HG02943 (cell line): Measurements from ENCODE around the gene MEN1.

Experiments
- ATAC-seq: cut with Tn5 transposase; IDR thresholded peaks from one replicate; pipeline ENCODE4 v1.9.1; 2021; ENCODE audit warnings: mild to moderate bottlenecking, low read depth, moderate library complexity; ENCODE audit not compliant: unreplicated experiment

Gene MEN1

DNA sequence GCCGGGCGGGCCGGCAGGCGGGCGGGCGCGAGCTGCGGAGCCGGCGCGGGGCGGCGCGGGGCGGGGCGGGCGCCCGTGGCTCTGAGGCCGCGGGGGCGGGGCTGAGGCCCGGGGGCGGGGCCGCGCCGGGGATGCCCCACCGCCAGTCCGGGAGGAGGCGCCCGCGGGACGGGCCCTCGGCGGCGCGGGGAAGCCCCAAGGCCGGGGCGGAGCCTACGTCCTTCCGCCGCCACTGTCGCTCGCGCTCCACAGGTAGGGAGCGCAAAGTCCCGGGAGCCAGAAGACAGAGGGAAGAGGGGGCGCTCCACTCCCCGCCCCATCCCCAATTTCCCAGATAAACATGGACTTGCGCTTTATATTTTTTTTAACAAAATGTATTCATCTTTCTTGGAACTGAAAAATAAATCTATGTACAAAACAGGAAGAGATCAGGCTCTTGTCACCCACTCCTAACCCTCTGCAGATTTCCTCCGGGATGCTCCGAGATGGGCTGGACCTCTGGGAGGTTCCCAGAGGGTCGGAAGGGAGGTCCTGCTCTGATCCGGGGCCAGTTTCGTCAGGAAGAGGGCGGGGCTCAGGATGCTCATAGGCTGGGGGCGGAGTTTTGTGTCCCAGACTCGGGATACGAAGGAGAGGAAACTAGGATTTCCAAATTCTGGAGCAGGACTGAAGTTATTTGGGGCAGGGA lies 7.0 kb downstream of the MEN1 start, which contains the start of gene MAP4K2:
TSS of gene MAP4K2 (minus strand) at position 57 of the 688 bp plus-strand sequence. CDS start 65 bp downstream, outside the sequence.
- ATAC-seq, result no peak

GRCh38 chr11:64802370-64803157 lies 7.8 kb downstream of the MEN1 start:
- ATAC-seq, result no peak

DNA sequence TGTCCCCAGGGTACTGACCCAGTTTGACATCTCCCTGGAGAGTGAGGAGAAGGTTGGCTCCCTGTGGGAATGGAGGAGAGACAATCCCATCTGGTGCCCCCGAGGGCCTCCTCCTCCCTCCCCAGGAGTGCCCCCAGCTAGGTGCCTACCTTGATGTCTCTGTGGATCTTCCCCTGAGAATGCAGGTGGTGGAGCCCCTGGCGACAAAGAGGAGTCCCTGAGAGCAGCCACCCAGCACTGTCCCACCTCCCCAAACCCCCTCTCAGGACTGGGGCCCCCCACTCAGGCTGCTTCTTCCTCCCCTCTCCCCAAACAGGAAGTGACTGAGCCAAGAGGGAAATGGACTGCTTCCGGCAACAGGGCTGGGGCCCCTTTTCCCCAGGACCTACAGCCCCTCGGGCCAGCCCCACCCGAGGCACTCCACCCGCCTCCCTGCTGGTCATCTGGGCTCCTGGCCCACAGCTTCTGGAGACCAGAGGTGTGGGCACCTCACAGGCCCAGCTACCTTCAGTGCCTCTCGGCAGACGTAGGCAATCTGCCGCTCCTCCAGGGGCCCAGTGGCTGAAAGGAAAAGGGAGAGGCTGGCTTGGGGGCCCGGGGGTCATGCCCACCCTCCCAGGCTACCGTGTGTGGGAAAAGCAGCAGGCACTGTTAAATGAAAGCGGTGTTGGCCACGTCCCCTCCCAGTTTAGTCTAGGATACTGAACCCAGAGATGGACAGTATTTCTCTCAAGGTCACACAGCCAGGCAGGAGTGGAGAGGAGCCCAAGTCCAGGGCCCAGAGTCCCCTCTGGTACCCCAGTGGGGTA lies 8.6 kb downstream of the MEN1 start:
- ATAC-seq, result no peak

DNA sequence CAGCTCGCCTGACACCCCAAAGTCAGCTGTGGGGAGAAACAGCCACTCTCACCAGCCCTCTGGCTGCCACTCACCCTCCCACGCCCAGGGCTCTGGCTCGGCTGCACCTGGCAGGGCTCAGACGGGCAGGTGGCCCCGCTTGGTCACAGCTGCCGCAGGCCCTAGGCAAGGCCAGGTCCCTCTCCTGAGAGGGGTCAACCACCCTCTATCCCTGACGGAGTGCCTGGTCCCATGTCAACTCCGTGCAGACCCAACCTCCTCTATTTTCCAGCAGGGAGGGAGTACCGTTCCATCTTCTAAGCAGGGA lies 9.2 kb downstream of the MEN1 start:
- ATAC-seq, result no peak

- ATAC-seq, result no peak
These were observed 9.8 kb downstream of the MEN1 start for GRCh38 chr11:64800303-64801157.

- ATAC-seq, result no peak
These were observed 10.6 kb downstream of the MEN1 start for GRCh38 chr11:64799623-64800302.

DNA sequence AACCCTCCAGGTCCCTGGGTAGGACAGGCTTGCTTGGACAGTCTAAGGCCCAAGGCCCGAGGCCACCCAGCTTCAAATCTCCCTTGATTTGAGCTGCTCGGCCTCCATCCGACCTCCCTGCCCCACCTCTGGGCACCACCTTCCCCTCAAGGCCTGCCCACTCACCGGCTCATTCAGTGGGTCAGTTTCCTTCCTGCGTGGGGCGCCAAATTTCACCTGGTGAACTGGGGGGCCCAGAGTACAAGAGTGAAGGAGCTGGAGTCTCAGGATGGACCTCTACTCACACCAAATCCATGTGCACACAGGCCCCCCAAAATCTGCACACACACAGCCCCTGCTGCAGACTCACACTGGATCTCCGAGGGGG lies 11.1 kb downstream of the MEN1 start:
- ATAC-seq, result no peak

DNA sequence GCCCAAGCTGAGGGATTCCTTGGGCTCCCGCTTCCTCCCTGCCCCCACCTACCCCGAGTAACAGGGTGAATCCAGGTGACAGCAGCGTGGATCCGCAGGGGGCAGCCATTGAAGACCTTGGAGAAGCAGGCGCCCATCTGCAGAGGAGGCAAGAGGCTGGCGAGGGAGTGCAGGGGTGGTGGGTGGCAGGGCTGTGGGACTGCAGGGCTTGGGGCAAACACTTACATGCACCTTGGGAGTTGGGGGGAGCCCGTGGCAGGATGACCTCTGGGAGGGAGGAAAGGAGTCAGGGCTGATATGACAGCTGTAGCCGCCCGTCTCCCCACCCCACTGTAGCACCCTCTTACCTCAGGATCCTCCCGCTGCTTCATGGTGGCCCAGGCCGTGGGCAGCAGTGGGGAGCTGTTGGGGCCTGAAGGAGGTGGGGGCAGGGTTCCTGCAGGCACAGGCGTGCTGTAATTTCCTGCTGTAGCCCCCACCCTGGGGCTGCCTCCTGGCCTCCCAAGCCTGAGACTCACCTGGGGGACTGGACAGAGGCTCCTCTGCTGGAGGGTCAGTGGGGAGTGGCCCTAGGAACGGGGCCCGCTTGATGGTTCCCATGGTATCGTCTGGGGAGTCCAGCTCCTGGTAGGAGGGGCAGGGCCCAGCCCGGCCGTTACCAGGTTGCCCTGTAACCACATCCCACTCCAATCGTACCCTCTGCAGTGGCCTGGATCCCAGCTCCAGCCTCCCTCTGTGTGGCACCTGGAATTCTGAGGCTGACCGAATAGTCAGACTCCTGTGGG lies 13.4 kb downstream of the MEN1 start:
- no peak for ATAC-seq

DNA sequence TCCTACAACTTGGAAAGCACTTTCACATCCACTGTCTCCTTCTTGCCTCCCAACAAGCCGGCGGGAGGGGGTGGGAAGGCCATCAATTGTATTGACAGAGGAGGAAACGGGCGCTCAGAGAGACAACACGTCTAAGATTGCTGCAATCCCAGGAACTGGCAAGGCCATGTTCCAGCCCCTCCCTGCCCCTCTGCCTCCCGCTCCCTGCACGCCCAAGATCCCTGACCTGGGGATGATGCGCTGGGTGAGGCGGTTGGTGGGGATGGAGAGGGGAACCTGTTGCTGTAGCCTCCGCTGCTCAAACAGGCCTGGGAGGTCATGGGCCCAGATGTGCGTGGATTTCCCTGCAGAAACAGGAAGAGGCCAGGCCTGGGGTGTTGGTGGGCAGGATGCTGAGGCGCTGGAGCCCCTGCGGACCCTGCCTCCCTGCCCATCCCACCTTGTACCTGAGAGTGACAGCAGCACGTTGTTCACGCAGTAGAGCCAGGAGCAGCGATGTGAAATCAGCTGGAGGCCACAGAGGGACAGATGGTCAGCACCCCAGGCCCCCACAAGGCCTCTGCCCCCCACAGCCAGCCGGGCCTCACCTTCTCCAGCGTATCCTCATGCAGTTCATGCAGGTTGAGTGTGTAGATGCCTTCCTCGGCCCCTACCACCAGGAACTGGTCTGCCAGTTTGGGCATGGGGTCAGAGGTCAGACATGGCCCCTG lies 14.1 kb downstream of the MEN1 start:
- ATAC-seq, result no peak

DNA sequence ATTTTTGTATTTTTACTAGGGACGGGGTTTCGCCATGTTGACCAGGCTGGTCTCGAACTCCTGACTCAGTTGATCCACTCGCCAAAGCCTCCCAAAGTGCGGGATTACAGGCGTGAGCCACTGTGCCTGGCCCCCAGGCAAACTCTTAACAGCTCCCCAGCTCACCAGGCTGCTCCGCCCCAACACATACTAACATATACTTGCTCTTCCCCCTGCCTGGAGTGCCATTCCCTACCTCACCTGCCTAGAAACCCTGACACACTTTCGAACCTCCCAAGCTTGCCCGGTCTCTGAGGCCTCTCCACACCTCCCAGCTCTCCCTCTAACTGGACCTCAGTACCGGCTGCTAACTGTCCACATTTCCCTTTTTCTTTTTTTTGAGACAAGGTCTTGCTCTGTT lies 15.8 kb downstream of the MEN1 start:
- no peak for ATAC-seq

GRCh38 chr11:64793271-64794160 lies 16.8 kb downstream of the MEN1 start:
- ATAC-seq, result no peak

- ATAC-seq, result no peak
These were observed 17.9 kb downstream of the MEN1 start for GRCh38 chr11:64792482-64792881.

DNA sequence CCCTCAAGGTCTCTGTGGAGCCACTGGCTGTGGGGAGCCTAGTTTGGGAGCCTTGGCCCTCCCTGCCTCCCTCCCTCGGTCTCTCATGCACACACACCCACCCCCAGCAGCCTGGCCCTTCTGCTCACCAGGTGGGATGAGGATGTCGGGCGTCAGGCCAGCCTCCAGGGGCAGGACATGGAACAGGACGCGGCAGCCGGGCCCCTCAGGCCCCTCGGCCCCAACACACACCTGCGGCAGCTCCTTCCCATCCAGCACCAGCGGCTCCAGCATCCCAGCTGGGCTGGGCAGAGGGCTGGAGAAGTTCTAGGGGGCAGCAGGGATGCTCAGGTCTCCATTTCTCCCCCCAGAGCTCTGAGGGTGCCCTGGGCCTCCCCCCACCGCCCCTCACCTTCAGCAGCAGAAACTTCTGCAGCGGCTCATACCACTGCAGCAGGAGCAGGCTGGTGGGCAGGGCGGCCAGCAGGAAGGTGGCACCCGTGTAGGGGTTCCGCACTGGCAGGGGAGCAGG lies 18.5 kb downstream of the MEN1 start:
- no peak for ATAC-seq

GRCh38 chr11:64790205-64791095 lies 19.9 kb downstream of the MEN1 start:
- ATAC-seq, result no peak

GRCh38 chr11:64789331-64790204 lies 20.8 kb downstream of the MEN1 start:
- no peak for ATAC-seq
